ENCODE measurements around the gene GJD2. TPM values are rescaled to one million over a fixed set of nuclear protein-coding genes. Genes with fewer than 3 reads are reported as not detected.

Gene GJD2
- total RNA-seq, 8 experiments from 2014 or later, result 0.42 to 7.2 (median 3.0) TPM; not detected in 1

GRCh38 chr15:34791701-34792100 is 36.9 kb upstream of the GJD2 start:
- H3K27ac ChIP-seq, result no peak overlapping the region
- WGBS, 10 experiments, result 15 to 100% (median 63%) methylated on average over 1 to 3 of the region's 3 CpGs; no CpG with 5 or more reads in 1 of the 10 experiments
- in situ Hi-C loops (cut with MboI; ENCODE audit: low pct_unique_long_range_greater_than_20kb in 2 of 9, low sequenced_read_pairs in 9 of 9, unreplicated experiment in 9 of 9), result no loop called here

DNA sequence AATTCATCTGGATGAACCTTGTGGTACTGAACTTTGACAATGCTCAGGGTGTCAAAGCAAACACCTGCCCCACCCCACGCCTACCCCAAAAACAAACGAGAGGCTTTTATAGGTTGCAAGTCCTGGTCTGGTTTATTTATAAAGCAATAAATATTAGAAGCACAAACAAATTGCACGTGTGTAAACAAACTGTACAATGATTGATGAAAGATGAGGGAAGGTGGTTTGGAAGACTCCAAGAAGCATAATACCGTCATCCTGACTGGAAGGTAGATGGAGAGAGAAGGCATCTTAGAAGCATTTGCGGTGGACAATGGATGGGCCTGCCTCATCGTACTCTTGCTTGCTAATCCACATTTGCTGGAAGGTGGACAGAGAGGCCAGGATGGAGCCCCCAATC is 35.3 kb upstream of the GJD2 start:
- H3K4me3 ChIP-seq, result no peak overlapping the region

More at GRCh38 chr15:34791701-34792100, 36.9 kb upstream of the GJD2 start:
- H3K4me1 ChIP-seq (replicated peaks in 1 of 2), result no peaks in the 10 kb centered on the region
- H3K4me3 ChIP-seq, result no peak overlapping the region
- no peak for ATAC-seq (replicated peaks in 6 of 8)

DNA sequence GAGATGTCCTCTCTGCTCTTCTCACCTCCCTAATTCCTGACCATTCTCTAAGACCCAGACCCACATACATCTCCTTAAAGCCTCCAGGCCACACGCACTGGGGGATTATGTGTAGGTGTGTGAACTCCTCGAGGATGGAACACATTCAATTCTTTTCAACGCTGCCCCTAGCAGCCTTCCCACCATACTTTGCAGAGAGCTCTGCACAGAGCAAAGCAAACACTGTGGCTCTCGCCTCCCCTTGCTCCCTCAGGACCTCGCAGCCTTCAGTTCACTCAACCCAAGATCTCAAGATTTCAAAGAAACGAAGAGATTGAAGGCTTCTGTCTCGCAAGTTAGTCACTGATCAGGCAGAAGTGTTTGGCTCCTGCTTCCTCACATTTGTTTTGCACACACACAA is 34.5 kb upstream of the GJD2 start:
- no peak for ATAC-seq (replicated peaks in 6 of 8)
- 60 to 100% (median 82%) methylated on average over 1 to 6 of the region's 7 CpGs; no CpG with 5 or more reads in 4 of the 10 experiments for WGBS, 10 experiments

More for the DNA sequence above, 35.3 kb upstream of the GJD2 start:
- in situ Hi-C loops (cut with MboI; ENCODE audit: low pct_unique_long_range_greater_than_20kb in 2 of 9, low sequenced_read_pairs in 9 of 9, unreplicated experiment in 9 of 9), result no loop called here
- WGBS, 10 experiments, result 38 to 100% (median 86%) methylated on average over 1 to 6 of the region's 6 CpGs
- Histone ChIP-seq H3K4me1 (replicated peaks in 1 of 2) (no peaks in the 10 kb centered on the region), H3K27ac (no peak overlapping the region)
- no peak for ATAC-seq (replicated peaks in 6 of 8)

DNA sequence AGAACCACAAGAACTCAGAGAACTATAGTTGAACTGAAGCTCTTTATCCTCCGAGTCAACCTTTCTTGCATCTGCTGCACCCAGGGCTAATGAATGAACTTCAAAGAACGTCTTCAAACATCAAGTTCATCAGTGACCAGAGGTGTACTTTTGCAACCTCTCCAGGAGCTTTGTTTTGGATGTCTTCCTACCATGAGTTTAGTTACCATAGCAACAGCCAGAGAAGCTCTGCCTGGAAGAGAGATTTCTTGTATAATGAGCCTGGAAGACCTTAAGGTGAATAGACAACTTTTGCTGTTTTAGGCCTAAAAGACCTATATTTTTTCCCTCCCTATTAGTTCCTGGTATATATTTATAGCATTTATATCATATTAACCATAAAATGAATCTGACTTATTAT is 31.4 kb upstream of the GJD2 start:
- no peaks in the 10 kb centered on the region for H3K4me1 ChIP-seq (replicated peaks in 1 of 2)
- in situ Hi-C loops (cut with MboI; ENCODE audit: low pct_unique_long_range_greater_than_20kb in 2 of 9, low sequenced_read_pairs in 9 of 9, unreplicated experiment in 9 of 9), result no loop called here
- ATAC-seq (replicated peaks in 6 of 8), result no peak
- whole genome bisulfite sequencing, 10 experiments, result 24 to 100% (median 45%) methylated on average over 1 to 2 of the region's 2 CpGs; no CpG with 5 or more reads in 4 of the 10 experiments
- no peak overlapping the region for H3K4me3 ChIP-seq
- no peak overlapping the region for H3K27ac ChIP-seq

More for the DNA sequence above, 34.5 kb upstream of the GJD2 start:
- in situ Hi-C loops (cut with MboI; ENCODE audit: low pct_unique_long_range_greater_than_20kb in 2 of 9, low sequenced_read_pairs in 9 of 9, unreplicated experiment in 9 of 9), result no loop called here
- H3K4me1 ChIP-seq (replicated peaks in 1 of 2), result no peaks in the 10 kb centered on the region
- H3K4me3 ChIP-seq, result no peak overlapping the region
- H3K27ac ChIP-seq, result no peak overlapping the region

GRCh38 chr15:34783991-34784390 is 29.2 kb upstream of the GJD2 start:
- in situ Hi-C loops (cut with MboI; ENCODE audit: low pct_unique_long_range_greater_than_20kb in 2 of 9, low sequenced_read_pairs in 9 of 9, unreplicated experiment in 9 of 9), result no loop called here
- no peaks in the 10 kb centered on the region for H3K4me1 ChIP-seq (replicated peaks in 1 of 2)
- H3K27ac ChIP-seq, result no peak overlapping the region
- no peak overlapping the region for H3K4me3 ChIP-seq
- no peak for ATAC-seq (replicated peaks in 6 of 8)

- no peak for ATAC-seq (replicated peaks in 6 of 8)
- no peak overlapping the region for H3K27ac ChIP-seq
- no peak overlapping the region for H3K4me3 ChIP-seq
- 65 to 100% (median 95%) methylated on average over 1 to 2 of the region's 2 CpGs; no CpG with 5 or more reads in 1 of the 10 experiments for WGBS, 10 experiments
- in situ Hi-C loops (cut with MboI; ENCODE audit: low pct_unique_long_range_greater_than_20kb in 2 of 9, low sequenced_read_pairs in 9 of 9, unreplicated experiment in 9 of 9), result no loop called here
- H3K4me1 ChIP-seq (replicated peaks in 1 of 2), result no peaks in the 10 kb centered on the region
Measured at GRCh38 chr15:34783431-34783830, 28.6 kb upstream of the GJD2 start.

GRCh38 chr15:34782901-34783300 is 28.1 kb upstream of the GJD2 start:
- no peak for ATAC-seq (replicated peaks in 6 of 8)
- in situ Hi-C loops (cut with MboI; ENCODE audit: low pct_unique_long_range_greater_than_20kb in 2 of 9, low sequenced_read_pairs in 9 of 9, unreplicated experiment in 9 of 9), result no loop called here
- WGBS, 10 experiments, result 20 to 76% (median 50%) methylated on average over 2 to 3 of the region's 3 CpGs; no CpG with 5 or more reads in 2 of the 10 experiments
- Histone ChIP-seq H3K4me1 (replicated peaks in 1 of 2) (no peaks in the 10 kb centered on the region), H3K27ac (no peak overlapping the region), H3K4me3 (no peak overlapping the region)

- H3K27ac ChIP-seq, result no peak overlapping the region
- in situ Hi-C loops (cut with MboI; ENCODE audit: low pct_unique_long_range_greater_than_20kb in 2 of 9, low sequenced_read_pairs in 9 of 9, unreplicated experiment in 9 of 9), result no loop called here
- H3K4me3 ChIP-seq, result no peak overlapping the region
- no peak for ATAC-seq (replicated peaks in 6 of 8)
- WGBS, 10 experiments, result 7 to 77% (median 56%) methylated on average over 1 to 2 of the region's 2 CpGs; no CpG with 5 or more reads in 1 of the 10 experiments
- no peaks in the 10 kb centered on the region for H3K4me1 ChIP-seq (replicated peaks in 1 of 2)
Measured at GRCh38 chr15:34780725-34781124, 25.9 kb upstream of the GJD2 start.

- ATAC-seq (replicated peaks in 6 of 8), result no peak
- no peak overlapping the region for H3K27ac ChIP-seq
- H3K4me3 ChIP-seq, result no peak overlapping the region
- 55 to 93% (median 69%) methylated on average over 1 to 2 of the region's 2 CpGs; no CpG with 5 or more reads in 1 of the 10 experiments for WGBS, 10 experiments
- peaks cover 0 to 8% of the 10 kb centered on the region in 2 donors for H3K4me1 ChIP-seq (replicated peaks in 1 of 2)
- in situ Hi-C loops (cut with MboI; ENCODE audit: low pct_unique_long_range_greater_than_20kb in 2 of 9, low sequenced_read_pairs in 9 of 9, unreplicated experiment in 9 of 9), result no loop called here
Measured at GRCh38 chr15:34776606-34777105, 21.9 kb upstream of the GJD2 start.

- peak in 3 of 8 experiments; percentile 59 to 88 (median 71) for ATAC-seq (replicated peaks in 6 of 8)
Measured at GRCh38 chr15:34773917-34774316, 19.1 kb upstream of the GJD2 start.

DNA sequence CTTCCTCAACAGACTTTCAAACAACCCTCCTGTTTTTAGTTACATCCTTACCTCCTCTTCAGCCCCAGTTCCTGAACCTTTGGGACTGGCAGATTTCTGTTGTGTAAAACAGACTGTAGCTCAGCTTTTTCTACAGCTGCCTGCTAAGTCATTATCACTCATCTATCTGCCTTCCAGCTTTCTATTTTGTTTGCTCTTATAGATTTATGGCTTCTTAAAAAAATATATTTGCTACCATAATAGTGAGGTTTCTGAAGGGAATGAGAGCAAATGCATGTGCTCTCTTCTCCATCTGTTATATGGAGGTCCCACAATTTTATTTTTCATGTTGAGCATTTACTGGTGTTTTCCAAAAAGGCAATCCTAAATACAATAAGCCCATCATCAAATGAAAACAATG is 18.2 kb upstream of the GJD2 start:
- in situ Hi-C loops (cut with MboI; ENCODE audit: low pct_unique_long_range_greater_than_20kb in 2 of 9, low sequenced_read_pairs in 9 of 9, unreplicated experiment in 9 of 9), result no loop called here
- H3K4me3 ChIP-seq, result no peak overlapping the region
- H3K27ac ChIP-seq, result no peak overlapping the region
- ATAC-seq (replicated peaks in 6 of 8), result no peak
- peaks cover 7 to 12% of the 10 kb centered on the region in 2 donors for H3K4me1 ChIP-seq (replicated peaks in 1 of 2)

More at GRCh38 chr15:34773917-34774316, 19.1 kb upstream of the GJD2 start:
- no peak overlapping the region for H3K27ac ChIP-seq
- in situ Hi-C loops (cut with MboI; ENCODE audit: low pct_unique_long_range_greater_than_20kb in 2 of 9, low sequenced_read_pairs in 9 of 9, unreplicated experiment in 9 of 9), result no loop called here
- H3K4me3 ChIP-seq, result no peak overlapping the region
- 0 to 100% (median 50%) methylated on average over 1 to 2 of the region's 2 CpGs; no CpG with 5 or more reads in 2 of the 10 experiments for WGBS, 10 experiments
- peaks cover 6 to 12% of the 10 kb centered on the region in 2 donors for H3K4me1 ChIP-seq (replicated peaks in 1 of 2)

GRCh38 chr15:34772312-34772711 is 17.5 kb upstream of the GJD2 start:
- H3K4me1 ChIP-seq (replicated peaks in 1 of 2), result peaks cover 7 to 12% of the 10 kb centered on the region in 2 donors
- in situ Hi-C loops (cut with MboI; ENCODE audit: low pct_unique_long_range_greater_than_20kb in 2 of 9, low sequenced_read_pairs in 9 of 9, unreplicated experiment in 9 of 9), result no loop called here
- WGBS, 10 experiments, result 79 to 100% (median 100%) methylated on average over 1 to 2 of the region's 2 CpGs; no CpG with 5 or more reads in 3 of the 10 experiments
- H3K27ac ChIP-seq, result no peak overlapping the region
- no peak overlapping the region for H3K4me3 ChIP-seq
- no peak for ATAC-seq (replicated peaks in 6 of 8)

- H3K4me1 ChIP-seq (replicated peaks in 1 of 2), result peaks cover 7 to 12% of the 10 kb centered on the region in 2 donors
- no peak overlapping the region for H3K27ac ChIP-seq
- in situ Hi-C loops (cut with MboI; ENCODE audit: low pct_unique_long_range_greater_than_20kb in 2 of 9, low sequenced_read_pairs in 9 of 9, unreplicated experiment in 9 of 9), result no loop called here
- H3K4me3 ChIP-seq, result no peak overlapping the region
- 54 to 100% (median 92%) methylated on average over 1 to 2 of the region's 2 CpGs; no CpG with 5 or more reads in 2 of the 10 experiments for WGBS, 10 experiments
- ATAC-seq (replicated peaks in 6 of 8), result no peak
Measured at GRCh38 chr15:34769711-34770110, 14.9 kb upstream of the GJD2 start.

GRCh38 chr15:34768530-34768929 is 13.7 kb upstream of the GJD2 start:
- no peak overlapping the region for H3K27ac ChIP-seq
- H3K4me3 ChIP-seq, result no peak overlapping the region
- in situ Hi-C loops (cut with MboI; ENCODE audit: low pct_unique_long_range_greater_than_20kb in 2 of 9, low sequenced_read_pairs in 9 of 9, unreplicated experiment in 9 of 9), result no loop called here
- peaks cover 7 to 10% of the 10 kb centered on the region in 2 donors for H3K4me1 ChIP-seq (replicated peaks in 1 of 2)
- peak in 2 of 8 experiments; percentile 64 to 68 for ATAC-seq (replicated peaks in 6 of 8)
